H7 (cell line): ENCODE data around the gene TXK. TPM values are rescaled to one million over a fixed set of nuclear protein-coding genes. Genes with fewer than 3 reads are reported as not detected.

Source experiments
- DNase-seq: peaks from one replicate; pipeline ENCODE4 v3.0.0; 2012
- H3K27me3 ChIP-seq: 2 replicates; pipeline ENCODE4 v1.6.0; 2011; ENCODE audit warnings: mild to moderate bottlenecking, low read length; ENCODE audit not compliant: control insufficient read depth, insufficient read depth
- H3K36me3 ChIP-seq: replicated peaks from 2 replicates; pipeline ENCODE4 v1.5.1; 2011; ENCODE audit warnings: low read length; ENCODE audit not compliant: control insufficient read depth, insufficient read depth
- H3K4me3 ChIP-seq: 2 replicates; pipeline ENCODE4 v1.5.1; 2011; ENCODE audit warnings: low read depth, mild to moderate bottlenecking, control low read depth, low read length, moderate library complexity; ENCODE audit not compliant: insufficient read depth
- total RNA-seq: library from RNA; depleted of rRNA; stranded (reverse); fragments of >200 nt; shearing (Covaris generic); gene quantifications from 2 replicates; pipeline ENCODE4 v1.2.3, GENCODE V29; 2014; rRNA removed

The TXK gene
- total RNA-seq, 1 experiment from 2014 or later: not detected

GRCh38 chr4:48022192-48022799 lies 111.8 kb downstream of the TXK start:
- peaks cover 13% of the 10 kb centered on the region; the same call in 1 of the 2 replicates for H3K27me3 ChIP-seq
- no peak for DNase-seq
- peaks cover 3% of the 10 kb centered on the region; the same call in 1 of the 2 replicates for H3K36me3 ChIP-seq
- no peak overlapping the region for H3K4me3 ChIP-seq

DNA sequence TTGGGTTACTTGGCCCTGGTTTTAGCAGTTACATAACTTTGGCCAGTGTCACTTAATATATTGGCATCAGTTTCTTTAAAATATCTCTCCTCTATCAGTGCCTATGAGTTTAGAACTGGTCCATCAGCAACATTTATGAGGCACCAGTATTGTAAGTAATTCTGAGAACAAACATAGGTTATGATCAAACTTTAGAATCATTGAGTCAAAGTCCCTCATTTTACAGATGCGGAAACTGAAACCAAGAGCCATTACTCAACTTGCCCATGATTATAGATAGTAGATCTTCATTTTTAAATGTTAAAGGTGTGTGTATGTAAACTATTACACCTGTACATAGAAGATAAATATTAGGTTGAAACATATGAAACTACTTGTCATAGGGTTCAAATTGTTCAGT lies 113.0 kb downstream of the TXK start:
- no peak for DNase-seq
- Histone ChIP-seq H3K4me3 (no peak overlapping the region), H3K36me3 (peaks cover 3% of the 10 kb centered on the region; the same call in 1 of the 2 replicates), H3K27me3 (peaks cover 17% of the 10 kb centered on the region; the same call in 1 of the 2 replicates)

DNA sequence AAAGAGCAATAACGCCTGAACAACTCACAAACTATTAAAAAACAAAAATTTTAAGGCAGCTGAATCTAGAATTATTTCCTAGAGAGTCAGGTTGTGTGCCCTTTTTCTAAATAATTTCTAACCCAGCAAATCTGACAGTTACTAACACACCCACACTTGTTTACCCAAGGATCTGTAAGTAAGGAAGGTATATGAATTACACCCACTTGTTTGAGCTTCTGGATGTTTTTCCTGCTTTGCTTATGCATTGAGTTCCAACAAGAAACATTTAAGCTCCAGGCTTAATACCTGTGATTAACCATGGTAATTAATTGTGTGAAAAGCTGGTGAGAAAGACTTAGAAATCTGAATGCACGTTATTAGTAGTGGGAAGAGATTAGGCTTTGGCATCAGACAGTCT lies 115.9 kb downstream of the TXK start:
- Histone ChIP-seq H3K36me3 (no peaks in the 10 kb centered on the region), H3K4me3 (no peak overlapping the region), H3K27me3 (peaks cover 17% of the 10 kb centered on the region; the same call in 1 of the 2 replicates)
- no peak for DNase-seq

GRCh38 chr4:48017108-48017571 lies 116.9 kb downstream of the TXK start:
- Histone ChIP-seq H3K27me3 (peaks cover 17% of the 10 kb centered on the region; the same call in 1 of the 2 replicates), H3K4me3 (peak overlapping the region; percentile 78), H3K36me3 (no peaks in the 10 kb centered on the region)
- peak; percentile 72 for DNase-seq

Other genes starting within 250 kb of the TXK start
- gene NFXL1, start 219.7 kb downstream of the TXK start, total RNA-seq: 10.7 and 19.5 TPM in 2 replicates
- gene CNGA1, start 117.6 kb downstream of the TXK start, total RNA-seq: 0.10 and 0.18 TPM in 2 replicates
- gene NIPAL1, start 117.5 kb downstream of the TXK start, total RNA-seq: 1.7 and 2.5 TPM in 2 replicates
- 1.2 and 2.0 TPM in 2 replicates for gene TEC, start 135.6 kb upstream of the TXK start, total RNA-seq
- 32.0 and 34.0 TPM in 2 replicates for gene SLAIN2, start 207.3 kb upstream of the TXK start, total RNA-seq